PC-3 (cell line): ENCODE results near the gene RBM14.

Experiments
- CTCF ChIP-seq: fragments of 300-600 bp; sonication (generic); conservative IDR thresholded peaks from 2 replicates; pipeline ENCODE4 v1.5.1; 2017; ENCODE audit warnings: antibody characterized with exemption, low read depth, mild to moderate bottlenecking, low read length
- EZH2 ChIP-seq: fragments of 300-600 bp; sonication (generic); IDR thresholded peaks from one replicate; pipeline ENCODE4 v1.6.1; 2017; ENCODE audit warnings: antibody characterized with exemption, mild to moderate bottlenecking, low read length; ENCODE audit not compliant: unreplicated experiment
- EZH2phosphoT487 ChIP-seq: fragments of 300-600 bp; sonication (generic); IDR thresholded peaks from 2 replicates; pipeline ENCODE4 v1.6.1; 2018; ENCODE audit warnings: mild to moderate bottlenecking, antibody characterized with exemption, low read length, borderline replicate concordance

GRCh38 chr11:66649903-66650302 lies 33.5 kb downstream of the RBM14 start:
- TF ChIP-seq EZH2 (no peak), CTCF (no peak), EZH2phosphoT487 (no peak)
